K562 (cell line): ENCODE measurements around the gene VTN. TPM values are rescaled to one million over a fixed set of nuclear protein-coding genes. Genes with fewer than 3 reads are reported as not detected.
A peak's percentile ranks its signal among the peaks of the same experiment; 100 is the strongest.

Experiments used
- ATAC-seq: fragments of 200-7000 bp; cut with Tn5 transposase; 3 replicates; pipeline ENCODE4 v1.9.1; 2020; ENCODE audit warnings: moderate library complexity
- BruUV-seq: library from RNA; stranded (reverse); fragments of 400-500 nt; replicated peaks from 2 replicates; lab custom pipeline; 2021; lab: Mats Ljungman, UMichigan
- CTCF ChIA-PET: fragments of 300-600 bp; formaldehyde crosslinking; extraction: SDS; loops from one replicate; lab custom pipeline; 2021; ENCODE audit warnings: low intra/inter-chr PET ratio; lab: Yijun Ruan, JAX
- POLR2A ChIA-PET: fragments of 300-600, 350-650 bp; sonication (Branson Sonifier 250); formaldehyde crosslinking; extraction: SDS; loops from one replicate; lab custom pipeline; 2021; ENCODE audit warnings: antibody characterized with exemption, inconsistent platforms; lab: Yijun Ruan, JAX
- DNase-seq, 4 experiments: peaks; one replicate each; pipeline versions ENCODE4 v3.0.0 to v3.0.0-alpha.2; 2011 to 2018; ENCODE audit warnings: low spot score in 3 of 4, mixed read lengths in 3 of 4; ENCODE audit errors: extremely low read depth in 1 of 4
- FAIRE-seq: peaks from 2 replicates; lab custom pipeline; 2011; peaks lifted over from hg19 to GRCh38; lab: Jason Lieb, UNC
- H2AFZ ChIP-seq: 2 replicates; pipeline ENCODE4 v1.6.0; 2011; ENCODE audit warnings: low read depth, low read length, control low read depth, inconsistent platforms
- H3K27ac ChIP-seq: fragments of 200-600 bp; 3 replicates; pipeline ENCODE4 v1.8.0; 2011; ENCODE audit warnings: low read depth, mild to moderate bottlenecking, control low read depth, inconsistent platforms, low read length, moderate library complexity, mixed read lengths; ENCODE audit errors: extremely low read depth
- H3K27me3 ChIP-seq, 2 experiments: fragments of 300-600 bp in 1 of 2; 2 replicates in 1 of 2; 3 replicates in 1 of 2; pipeline versions ENCODE4 v1.6.0 to v1.8.0; 2011; ENCODE audit warnings: inconsistent platforms in 2 of 2, low read length in 2 of 2, mild to moderate bottlenecking in 1 of 2, mixed read lengths in 1 of 2, moderate library complexity in 1 of 2; ENCODE audit not compliant: control insufficient read depth in 2 of 2, insufficient read depth in 2 of 2
- H3K36me3 ChIP-seq: fragments of 300-600 bp; 3 replicates; pipeline ENCODE4 v1.8.0; 2011; ENCODE audit warnings: mild to moderate bottlenecking, low read length, inconsistent platforms; ENCODE audit not compliant: control insufficient read depth, insufficient read depth
- H3K4me1 ChIP-seq, 2 experiments: fragments of 200-600 bp in 1 of 2; replicated peaks in 1 of 2; 2 replicates in 1 of 2; 3 replicates in 1 of 2; pipeline versions ENCODE4 v1.5.1 to v1.8.0; 2011; ENCODE audit warnings: inconsistent platforms in 2 of 2, low read length in 2 of 2, mild to moderate bottlenecking in 1 of 2, mixed read lengths in 1 of 2, moderate library complexity in 1 of 2; ENCODE audit not compliant: control insufficient read depth in 2 of 2, insufficient read depth in 2 of 2
- H3K4me2 ChIP-seq: 2 replicates; pipeline ENCODE4 v1.6.1; 2011; ENCODE audit warnings: low read length, control low read depth, inconsistent platforms, mixed read lengths; ENCODE audit not compliant: insufficient read depth
- H3K4me3 ChIP-seq: fragments of 200-600 bp; sonication (generic), shearing (Covaris generic); 2 replicates; pipeline ENCODE4 v1.5.1; 2016; ENCODE audit warnings: control low read depth, inconsistent platforms
- H3K79me2 ChIP-seq: fragments of 200-600 bp; 3 replicates; pipeline ENCODE4 v1.8.0; 2011; ENCODE audit warnings: low read length, inconsistent platforms; ENCODE audit not compliant: control insufficient read depth, insufficient read depth
- H3K9ac ChIP-seq, 2 experiments: 2 replicates each; pipeline versions ENCODE4 v1.6.0 to v1.6.1; 2011; ENCODE audit warnings: low read depth in 2 of 2, low read length in 2 of 2, control low read depth in 1 of 2, inconsistent platforms in 1 of 2, mild to moderate bottlenecking in 1 of 2, mixed read lengths in 1 of 2; ENCODE audit not compliant: insufficient read depth in 1 of 2
- H3K9me1 ChIP-seq: one replicate; pipeline ENCODE4 v1.6.0; 2011; ENCODE audit warnings: inconsistent platforms, mild to moderate bottlenecking, low read length, moderate library complexity; ENCODE audit not compliant: control insufficient read depth, insufficient read depth
- H3K9me3 ChIP-seq: replicated peaks from 2 replicates; pipeline ENCODE4 v1.5.1; 2011; ENCODE audit warnings: low read depth, low read length, inconsistent platforms; ENCODE audit not compliant: control insufficient read depth, insufficient read depth
- H4K20me1 ChIP-seq: replicated peaks from 2 replicates; pipeline ENCODE4 v1.6.1; 2011; ENCODE audit warnings: low read length, inconsistent platforms, mixed read lengths; ENCODE audit not compliant: control insufficient read depth, insufficient read depth
- CTCF ChIP-seq, 3 experiments: IDR thresholded peaks in 2 of 3; conservative IDR thresholded peaks in 1 of 3; 2 replicates each; pipeline ENCODE4 v1.5.1; 2011 to 2012; ENCODE audit warnings: low read length in 3 of 3, mild to moderate bottlenecking in 3 of 3, control low read depth in 2 of 3, improper control_type of control experiment in 1 of 3, inconsistent platforms in 1 of 3, low read depth in 1 of 3, mixed read lengths in 1 of 3, moderate library complexity in 1 of 3; ENCODE audit not compliant: insufficient read depth in 2 of 3
- HDAC6 ChIP-seq: IDR thresholded peaks from 2 replicates; pipeline ENCODE4 v1.6.1; 2012; ENCODE audit warnings: low read depth, mild to moderate bottlenecking, control low read depth, inconsistent platforms, low read length, moderate library complexity
- NBN ChIP-seq: fragments of 450-650 bp; IDR thresholded peaks from 2 replicates; pipeline ENCODE4 v1.6.1; 2016; ENCODE audit warnings: low read depth, mild to moderate bottlenecking
- WGBS: fragments of 100-300 bp; shearing (Covaris generic); methylation state at CpG from one replicate; pipeline ENCODE4 v1.1.6; 2016; ENCODE audit warnings: low coverage, mixed read lengths; ENCODE audit not compliant: insufficient coverage; ENCODE audit errors: missing lambda C conversion rate; 5-methylcytosine and 5-hydroxymethylcytosine counted together
- in situ Hi-C: fragments of 300-500 bp; cut with MboI; formaldehyde crosslinking; loops from 4 replicates; pipeline ENCODE4 v1.15.0; 2018; ENCODE audit warnings: inconsistent platforms, mixed read lengths
- intact Hi-C: fragments of 100-400 bp; cut with micrococcal nuclease; formaldehyde crosslinking; loops from 2 replicates; pipeline ENCODE4 v1.14.2; 2022
- polyA plus RNA-seq, 8 experiments: library from polyadenylated mRNA; depleted of rRNA in 4 of 8; stranded (reverse) in 5 of 8; unstranded in 3 of 8; fragments of >200 nt; fragmentation: Nextera tagmentation in 2 of 8; fragmentation: Illumina TruSeq in 1 of 8; extraction: Ambion mirVana in 2 of 8; extraction: Trizol in 1 of 8; gene quantifications; 2 replicates each; pipeline versions ENCODE4 v1.2.1 to v1.2.3, GENCODE V29; 2011 to 2014; ENCODE audit warnings: inconsistent platforms in 1 of 8, missing spikeins in 1 of 8
- total RNA-seq, 7 experiments: library from RNA; depleted of rRNA in 6 of 7; stranded (reverse); fragments of >200 nt in 6 of 7; fragmentation: Illumina TruSeq in 2 of 7; extraction: Trizol in 2 of 7; gene quantifications; 2 replicates each; pipeline versions ENCODE4 v1.2.1 to v1.2.3, GENCODE V29; 2011 to 2021; ENCODE audit warnings: low replicate concordance in 1 of 7

The VTN gene
- total and polyA plus RNA-seq, 9 of the 15 experiments (the other 6 are each of a cell fraction or from before 2014, with no cell fraction given) = 0.13 to 1.0 (median 0.29) TPM; not detected in 1

GRCh38 chr17:28327709-28328108, 42.4 kb downstream of the VTN start:
- 64% methylated on average over 3 of the region's 3 CpGs for WGBS
- no peaks in the 10 kb centered on the region for H3K27me3 ChIP-seq
- peaks cover 74% of the 10 kb centered on the region for H3K36me3 ChIP-seq
- H3K79me2 ChIP-seq = peaks cover 31% of the 10 kb centered on the region
- H3K9me3 ChIP-seq = no peaks in the 10 kb centered on the region; the same call in 1 of the 2 replicates
- ATAC-seq (peak; percentile 42; the same call in 1 of the 3 replicates), DNase-seq (no peak), FAIRE-seq (no peak)
- H3K4me2 ChIP-seq = no peak overlapping the region
- BruUV-seq = no TSS peak
- peaks cover 3 to 4% of the 10 kb centered on the region in 2 experiments; a peak in 3 of 5 replicates for H3K4me1 ChIP-seq
- no peak overlapping the region for H3K27ac ChIP-seq
- TF ChIP-seq HDAC6 (no peak), CTCF (IDR thresholded peaks at IDR 0.05 in 2 of 3, conservative IDR thresholded peaks at IDR 0.05 in 1 of 3; ENCODE audit: insufficient read depth in 2 of 3, low read depth in 1 of 3, low read length in 3 of 3) (peak in 1 of 3 experiments; percentile 19; a peak in 2 of 6 replicates), NBN (no peak)
- ChIA-PET CTCF (no interaction called here), POLR2A (interaction anchor here (0.6 to 2.4 kb wide), 3 partner anchors 9 to 450 kb away, joined by 3 to 19 read pairs (median 3); partner anchors contain the start of gene TMEM97)
- H2AFZ ChIP-seq = no peak overlapping the region
- in situ Hi-C loops = no loop called here
- no peak overlapping the region for H3K9ac ChIP-seq
- no peak overlapping the region for H3K4me3 ChIP-seq
- no peaks in the 10 kb centered on the region for H3K9me1 ChIP-seq
- H4K20me1 ChIP-seq = 0 out of 2 replicates have a peak, but pooled peaks cover 6% of the 10 kb centered on the region
- intact Hi-C loops = no loop called here
